ENCODE results near the gene SLC29A1. TPM values are rescaled to one million over a fixed set of nuclear protein-coding genes. Genes with fewer than 3 reads are reported as not detected.
"Not testable (repeated sequence)": the region's sequence is repeated elsewhere in the genome, so short reads cannot be mapped to it uniquely, and the experiment has no call there.

SLC29A1 gene
- total RNA-seq, 4 donors from 2014 or later = 101 to 281 (median 134) TPM

GRCh38 chr6:44182911-44183390, 40.4 kb upstream of the SLC29A1 start:
- TF ChIP-seq POLR2AphosphoS5 (IDR thresholded peaks at IDR 0.05) = no peak
- TF ChIP-seq POLR2A (IDR thresholded peaks at IDR 0.05) = no peak
- TF ChIP-seq CTCF (IDR thresholded peaks at IDR 0.05) = no peak
- no peak for TF ChIP-seq EP300 (IDR thresholded peaks at IDR 0.05)
- H3K4me3 ChIP-seq = no peak overlapping the region

DNA sequence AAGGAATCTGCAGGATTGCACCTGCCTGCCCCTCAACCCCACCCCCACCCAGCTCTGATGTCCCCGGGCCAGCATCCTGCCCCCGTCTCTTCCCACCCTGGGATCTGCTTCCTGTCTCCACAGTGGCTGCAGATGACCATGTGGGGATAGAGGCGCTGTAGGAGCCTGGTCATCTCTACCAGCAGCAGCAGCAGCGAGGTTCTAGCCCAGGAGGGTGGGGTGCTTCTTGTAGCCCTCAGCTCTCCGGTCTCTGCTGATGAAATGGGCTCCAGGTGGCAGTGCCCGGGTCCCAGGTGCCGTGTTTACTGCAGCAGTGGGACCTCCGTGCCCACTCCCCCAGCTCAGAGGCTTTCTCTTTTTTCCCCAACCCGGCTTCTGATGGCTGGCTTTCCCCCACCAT, 39.6 kb upstream of the SLC29A1 start:
- Histone ChIP-seq H3K4me3 (no peak overlapping the region), H3K27me3 (no peaks in the 10 kb centered on the region), H3K9me3 (no peaks in the 10 kb centered on the region), H3K36me3 (no peaks in the 10 kb centered on the region), H3K27ac (no peak overlapping the region), H3K4me1 (peaks cover 0 to 2% (median 0%) of the 10 kb centered on the region in 3 donors)
- WGBS, 2 donors (ENCODE audit: low coverage in 1 of 2) = 62 to 94% methylated on average over 3 of the region's 9 CpGs
- no peak for ATAC-seq
- TF ChIP-seq EP300 (IDR thresholded peaks at IDR 0.05) (no peak), POLR2AphosphoS5 (IDR thresholded peaks at IDR 0.05) (no peak), CTCF (IDR thresholded peaks at IDR 0.05) (no peak), POLR2A (IDR thresholded peaks at IDR 0.05) (no peak)

More at GRCh38 chr6:44182911-44183390, 40.4 kb upstream of the SLC29A1 start:
- Histone ChIP-seq H3K27me3 (no peaks in the 10 kb centered on the region), H3K4me1 (peaks cover 0 to 10% (median 0%) of the 10 kb centered on the region in 3 donors), H3K27ac (no peak overlapping the region), H3K36me3 (no peaks in the 10 kb centered on the region), H3K9me3 (no peaks in the 10 kb centered on the region)
- WGBS, 2 donors (ENCODE audit: low coverage in 1 of 2) = 60 to 83% methylated on average over 1 to 2 of the region's 4 CpGs
- no peak for ATAC-seq

DNA sequence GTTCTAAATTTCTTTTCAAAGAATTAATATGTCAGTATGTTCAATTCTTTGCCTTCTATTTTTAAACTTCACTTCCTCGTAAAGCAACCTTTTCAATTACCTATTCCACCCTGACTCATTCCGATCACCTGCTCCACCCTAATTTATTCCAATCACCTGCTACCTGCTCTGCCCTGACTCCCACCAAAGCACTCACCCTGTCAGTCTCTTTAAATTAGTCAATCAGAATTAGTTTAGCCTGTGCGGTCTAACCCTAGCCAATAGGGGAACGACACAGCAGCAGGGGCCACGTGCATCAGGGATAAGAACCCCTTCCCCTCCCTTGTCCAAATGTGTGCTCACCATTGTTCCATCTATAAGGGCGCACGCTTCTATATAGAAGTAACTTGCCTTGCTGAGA, 38.0 kb upstream of the SLC29A1 start:
- not testable (repeated sequence) for H3K4me1 ChIP-seq, H3K27me3 ChIP-seq, H3K4me3 ChIP-seq, H3K36me3 ChIP-seq, ATAC-seq, H3K9me3 ChIP-seq, H3K27ac ChIP-seq
- WGBS, 2 donors (ENCODE audit: low coverage in 1 of 2) = 75 to 82% methylated on average over 2 to 6 of the region's 7 CpGs

GRCh38 chr6:44185953-44186634, 37.3 kb upstream of the SLC29A1 start:
- TF ChIP-seq POLR2A (IDR thresholded peaks at IDR 0.05) = no peak
- TF ChIP-seq EP300 (IDR thresholded peaks at IDR 0.05) = no peak
- no peak for TF ChIP-seq POLR2AphosphoS5 (IDR thresholded peaks at IDR 0.05)
- TF ChIP-seq CTCF (IDR thresholded peaks at IDR 0.05) = no peak
- Histone ChIP-seq H3K27ac (peak overlapping the region in 2 of 4 donors; percentile 0 to 22), H3K4me3 (no peak overlapping the region), H3K4me1 (no peaks in the 10 kb centered on the region), H3K36me3 (no peaks in the 10 kb centered on the region), H3K9me3 (no peaks in the 10 kb centered on the region), H3K27me3 (no peaks in the 10 kb centered on the region)
- 43 to 48% methylated on average over 4 to 7 of the region's 9 CpGs for WGBS, 2 donors (ENCODE audit: low coverage in 1 of 2)
- ATAC-seq = no peak

DNA sequence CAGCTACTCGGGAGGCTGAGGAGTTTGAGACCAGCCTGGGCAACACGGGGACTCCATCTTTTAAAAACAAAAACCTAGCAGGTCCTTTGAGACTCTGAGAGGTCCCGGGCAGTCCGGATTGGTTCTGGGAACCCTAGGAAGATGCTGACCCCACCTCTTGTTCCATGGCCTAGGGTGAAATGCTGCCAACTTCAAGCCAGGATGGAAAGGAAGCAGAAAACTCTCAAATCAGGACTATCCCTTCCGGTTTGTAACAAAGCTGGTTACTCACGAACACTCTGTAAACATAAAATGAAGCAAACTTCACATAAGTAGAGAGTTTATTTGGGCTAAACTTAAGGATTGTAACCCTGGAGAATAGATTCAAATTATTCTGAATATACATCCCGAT, 36.8 kb upstream of the SLC29A1 start:
- no peaks in the 10 kb centered on the region for H3K4me1 ChIP-seq
- 55 to 80% methylated on average over 2 to 4 of the region's 7 CpGs for WGBS, 2 donors (ENCODE audit: low coverage in 1 of 2)
- H3K4me3 ChIP-seq = no peak overlapping the region
- no peaks in the 10 kb centered on the region for H3K27me3 ChIP-seq
- no peak for TF ChIP-seq POLR2A (IDR thresholded peaks at IDR 0.05)
- no peak for TF ChIP-seq EP300 (IDR thresholded peaks at IDR 0.05)
- TF ChIP-seq POLR2AphosphoS5 (IDR thresholded peaks at IDR 0.05) = no peak
- no peak for TF ChIP-seq CTCF (IDR thresholded peaks at IDR 0.05)
- no peaks in the 10 kb centered on the region for H3K36me3 ChIP-seq
- H3K27ac ChIP-seq = peak overlapping the region in 1 of 4 donors; percentile 22
- no peak for ATAC-seq
- H3K9me3 ChIP-seq = no peaks in the 10 kb centered on the region
